Fibroblast of lung (primary cell): ENCODE results near the gene EXOC6B. TPM values are rescaled to one million over a fixed set of nuclear protein-coding genes. Genes with fewer than 3 reads are reported as not detected.
"Not testable (repeated sequence)": the region's sequence is repeated elsewhere in the genome, so short reads cannot be mapped to it uniquely, and the experiment has no call there.

Experiments
- DNase-seq, 2 donors: peaks; one replicate each; pipeline versions ENCODE4 v3.0.0 to v3.0.0-alpha.2; 2010; ENCODE audit warnings: low read depth in 2 of 2
- H2AFZ ChIP-seq: 2 replicates; pipeline ENCODE4 v1.5.1; 2012; ENCODE audit warnings: low read length, control low read depth, inconsistent platforms
- H3K27ac ChIP-seq: 2 replicates; pipeline ENCODE4 v1.5.1; 2011; ENCODE audit warnings: low read length, control low read depth; ENCODE audit not compliant: insufficient read depth
- H3K27me3 ChIP-seq: 2 replicates; pipeline ENCODE4 v1.5.1; 2011; ENCODE audit warnings: mild to moderate bottlenecking, low read length; ENCODE audit not compliant: control insufficient read depth, insufficient read depth
- H3K36me3 ChIP-seq: 2 replicates; pipeline ENCODE4 v1.5.1; 2011; ENCODE audit warnings: low read length; ENCODE audit not compliant: control insufficient read depth, insufficient read depth
- H3K4me1 ChIP-seq: 2 replicates; pipeline ENCODE4 v1.5.1; 2011; ENCODE audit warnings: low read length; ENCODE audit not compliant: control insufficient read depth, insufficient read depth; ENCODE audit errors: extremely low read depth
- H3K4me2 ChIP-seq: 2 replicates; pipeline ENCODE4 v1.5.1; 2011; ENCODE audit warnings: low read length, control low read depth; ENCODE audit not compliant: insufficient read depth; ENCODE audit errors: extremely low read depth
- H3K4me3 ChIP-seq, 4 experiments: fragments of 200-600 bp in 1 of 4; sonication (generic) in 1 of 4; replicated peaks in 1 of 4; 2 replicates each; pipeline ENCODE4 v1.5.1; 2011 to 2016; ENCODE audit warnings: low read length in 4 of 4, low read depth in 3 of 4, mild to moderate bottlenecking in 3 of 4, control low read depth in 2 of 4, inconsistent platforms in 1 of 4, mixed read lengths in 1 of 4; ENCODE audit not compliant: insufficient read depth in 1 of 4; ENCODE audit errors: control extremely low read depth in 1 of 4
- H3K79me2 ChIP-seq: 2 replicates; pipeline ENCODE4 v1.5.1; 2012; ENCODE audit warnings: mild to moderate bottlenecking, low read length, inconsistent platforms; ENCODE audit not compliant: control insufficient read depth, insufficient read depth
- H3K9ac ChIP-seq: 2 replicates; pipeline ENCODE4 v1.5.1; 2011; ENCODE audit warnings: mild to moderate bottlenecking, low read length, control low read depth; ENCODE audit not compliant: insufficient read depth
- H3K9me3 ChIP-seq: 2 replicates; pipeline ENCODE4 v1.5.1; 2012; ENCODE audit warnings: low read depth, low read length; ENCODE audit not compliant: control insufficient read depth, insufficient read depth
- H4K20me1 ChIP-seq: 2 replicates; pipeline ENCODE4 v1.5.1; 2011; ENCODE audit warnings: low read length; ENCODE audit not compliant: control insufficient read depth, insufficient read depth; ENCODE audit errors: extremely low read depth
- EZH2 ChIP-seq: IDR thresholded peaks from 2 replicates; pipeline ENCODE4 v1.5.1; 2012; ENCODE audit warnings: low read length, control low read depth, mild to moderate bottlenecking; ENCODE audit errors: missing control alignments
- polyA plus RNA-seq, 2 donors: library from polyadenylated mRNA; depleted of rRNA in 1 of 2; stranded (reverse) in 1 of 2; unstranded in 1 of 2; fragments of >200 nt; gene quantifications; 2 replicates each; pipeline ENCODE4 v1.2.1, GENCODE V29; 2011 to 2012; ENCODE audit warnings: missing spikeins in 1 of 2
- total RNA-seq: library from RNA; depleted of rRNA; stranded (reverse); fragments of >200 nt; gene quantifications from 2 replicates; pipeline ENCODE4 v1.2.1, GENCODE V29; 2014
- TF ChIP-seq, protein P1 (sequence below), 2 donors: IDR thresholded peaks in 1 of 2; conservative IDR thresholded peaks in 1 of 2; 1 replicate in 1 of 2; 2 replicates in 1 of 2; pipeline ENCODE4 v1.5.1; 2011 to 2012; ENCODE audit warnings: low read length in 2 of 2, control low read depth in 1 of 2, inconsistent platforms in 1 of 2, low read depth in 1 of 2, mild to moderate bottlenecking in 1 of 2

EXOC6B gene
- total and polyA plus RNA-seq, 2 donors (not counting 1 experiment from before 2014, with no cell fraction given): 26.3 to 36.5 TPM

GRCh38 chr2:72538486-72538885 lies 287.3 kb downstream of the EXOC6B start:
- no peak overlapping the region for H3K4me3 ChIP-seq
- H3K4me2 ChIP-seq: no peak overlapping the region
- no peaks in the 10 kb centered on the region for H3K9me3 ChIP-seq
- no peaks in the 10 kb centered on the region for H3K79me2 ChIP-seq
- H3K4me1 ChIP-seq: no peaks in the 10 kb centered on the region
- no peaks in the 10 kb centered on the region for H4K20me1 ChIP-seq
- no peak for TF ChIP-seq EZH2
- DNase-seq: peak in 1 of 2 donors; percentile 68
- no peak overlapping the region for H3K27ac ChIP-seq
- no peaks in the 10 kb centered on the region for H3K27me3 ChIP-seq
- no peak overlapping the region for H2AFZ ChIP-seq
- no peaks in the 10 kb centered on the region for H3K36me3 ChIP-seq
- H3K9ac ChIP-seq: no peak overlapping the region

GRCh38 chr2:72535586-72535985 lies 290.2 kb downstream of the EXOC6B start:
- H2AFZ ChIP-seq, H3K4me2 ChIP-seq, H3K9me3 ChIP-seq, H3K4me1 ChIP-seq, H3K27me3 ChIP-seq, H3K4me3 ChIP-seq, H3K27ac ChIP-seq, H4K20me1 ChIP-seq, DNase-seq, H3K79me2 ChIP-seq, H3K36me3 ChIP-seq, H3K9ac ChIP-seq: not testable (repeated sequence)

DNA sequence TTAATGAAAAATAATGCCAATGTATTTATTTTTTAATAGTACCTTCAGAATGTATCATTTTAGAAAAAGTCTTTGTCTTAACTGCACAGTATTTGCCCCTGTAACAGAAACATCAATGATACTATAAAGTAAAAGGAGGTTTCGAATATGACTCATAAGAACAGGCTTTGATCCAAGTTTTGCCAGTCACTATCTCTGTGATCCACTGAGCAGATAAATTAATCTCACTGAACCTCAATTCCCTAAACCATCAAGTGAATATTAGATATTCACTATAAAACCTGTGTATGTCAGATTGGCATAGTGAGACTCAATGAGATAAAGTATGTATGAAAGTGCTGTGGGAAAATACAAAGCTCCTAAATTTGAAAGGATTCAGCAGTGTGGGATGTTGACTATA lies 292.1 kb downstream of the EXOC6B start:
- no peak for TF ChIP-seq EZH2
- TF ChIP-seq, protein P1, sequence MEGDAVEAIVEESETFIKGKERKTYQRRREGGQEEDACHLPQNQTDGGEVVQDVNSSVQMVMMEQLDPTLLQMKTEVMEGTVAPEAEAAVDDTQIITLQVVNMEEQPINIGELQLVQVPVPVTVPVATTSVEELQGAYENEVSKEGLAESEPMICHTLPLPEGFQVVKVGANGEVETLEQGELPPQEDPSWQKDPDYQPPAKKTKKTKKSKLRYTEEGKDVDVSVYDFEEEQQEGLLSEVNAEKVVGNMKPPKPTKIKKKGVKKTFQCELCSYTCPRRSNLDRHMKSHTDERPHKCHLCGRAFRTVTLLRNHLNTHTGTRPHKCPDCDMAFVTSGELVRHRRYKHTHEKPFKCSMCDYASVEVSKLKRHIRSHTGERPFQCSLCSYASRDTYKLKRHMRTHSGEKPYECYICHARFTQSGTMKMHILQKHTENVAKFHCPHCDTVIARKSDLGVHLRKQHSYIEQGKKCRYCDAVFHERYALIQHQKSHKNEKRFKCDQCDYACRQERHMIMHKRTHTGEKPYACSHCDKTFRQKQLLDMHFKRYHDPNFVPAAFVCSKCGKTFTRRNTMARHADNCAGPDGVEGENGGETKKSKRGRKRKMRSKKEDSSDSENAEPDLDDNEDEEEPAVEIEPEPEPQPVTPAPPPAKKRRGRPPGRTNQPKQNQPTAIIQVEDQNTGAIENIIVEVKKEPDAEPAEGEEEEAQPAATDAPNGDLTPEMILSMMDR (conservative IDR thresholded peaks at IDR 0.05 in 1 of 2, IDR thresholded peaks at IDR 0.05 in 1 of 2; ENCODE audit: low read depth in 1 of 2, low read length in 2 of 2): no peak
- Histone ChIP-seq H3K27me3 (no peaks in the 10 kb centered on the region), H3K4me2 (no peak overlapping the region), H3K9me3 (no peaks in the 10 kb centered on the region), H4K20me1 (no peaks in the 10 kb centered on the region), H3K79me2 (no peaks in the 10 kb centered on the region), H3K27ac (no peak overlapping the region), H3K36me3 (no peaks in the 10 kb centered on the region), H3K4me3 (no peak overlapping the region), H3K9ac (no peak overlapping the region), H3K4me1 (no peaks in the 10 kb centered on the region), H2AFZ (no peak overlapping the region)
- DNase-seq: peak; percentile 36 to 55

DNA sequence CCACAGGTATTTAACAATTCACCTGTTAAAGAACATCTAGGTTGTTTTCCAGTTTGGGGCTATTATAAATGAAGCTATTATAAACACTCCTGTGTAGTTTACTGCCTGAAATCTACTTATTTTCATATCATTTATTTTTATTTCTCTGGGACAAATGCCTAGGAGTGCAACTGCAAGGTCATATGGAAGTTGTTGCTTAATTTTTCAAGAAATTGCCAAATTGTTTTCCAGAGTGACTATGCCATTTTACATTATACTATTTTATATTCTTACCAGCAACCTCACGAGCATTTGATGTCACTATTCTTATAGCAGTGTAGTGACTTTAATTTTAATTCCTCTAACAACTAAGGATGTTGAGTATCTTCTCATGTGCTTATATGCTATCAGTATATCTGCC lies 298.4 kb downstream of the EXOC6B start:
- Histone ChIP-seq H3K4me1 (no peaks in the 10 kb centered on the region), H3K9ac (no peak overlapping the region), H3K4me2 (no peak overlapping the region), H3K4me3 (no peak overlapping the region), H3K27ac (no peak overlapping the region), H2AFZ (no peak overlapping the region), H3K27me3 (no peaks in the 10 kb centered on the region), H4K20me1 (no peaks in the 10 kb centered on the region), H3K9me3 (no peaks in the 10 kb centered on the region), H3K36me3 (no peaks in the 10 kb centered on the region), H3K79me2 (no peaks in the 10 kb centered on the region)
- DNase-seq: peak in 1 of 2 donors; percentile 36
- TF ChIP-seq, protein P1 (conservative IDR thresholded peaks at IDR 0.05 in 1 of 2, IDR thresholded peaks at IDR 0.05 in 1 of 2; ENCODE audit: low read depth in 1 of 2, low read length in 2 of 2): no peak
- TF ChIP-seq EZH2: no peak
